IMR-90 (cell line): ENCODE data around the gene RBL2. TPM values are rescaled to one million over a fixed set of nuclear protein-coding genes. Genes with fewer than 3 reads are reported as not detected.

Source experiments
- ATAC-seq: fragments of 200-7000 bp; cut with Tn5 transposase; 2 replicates; pipeline ENCODE4 v1.9.1; 2020; ENCODE audit warnings: low read depth, mild to moderate bottlenecking, moderate library complexity
- BruUV-seq: library from RNA; stranded (reverse); fragments of 400-500 nt; replicated peaks from 2 replicates; lab custom pipeline; 2021; lab: Mats Ljungman, UMichigan
- CTCF ChIA-PET: fragments of 300-600 bp; formaldehyde crosslinking; extraction: SDS; loops from one replicate; lab custom pipeline; 2021; ENCODE audit warnings: antibody characterized with exemption; lab: Yijun Ruan, JAX
- POLR2A ChIA-PET: fragments of 300-600 bp; sonication (Branson Sonifier 250); formaldehyde crosslinking; loops from one replicate; lab custom pipeline; 2022; ENCODE audit warnings: antibody characterized with exemption; ENCODE audit not compliant: unreplicated experiment; lab: Charles Lee
- DNase-seq: peaks from one replicate; pipeline ENCODE4 v3.0.0; 2013
- H2AFZ ChIP-seq: replicated peaks from 2 replicates; pipeline ENCODE3; 2013; ENCODE audit warnings: low read length, mild to moderate bottlenecking; ENCODE audit not compliant: poor library complexity
- H2AK5ac ChIP-seq: 2 replicates; pipeline ENCODE4 v1.6.1; 2013; ENCODE audit warnings: low read depth, low read length, inconsistent platforms
- H2AK9ac ChIP-seq: replicated peaks from 2 replicates; pipeline ENCODE3; 2013; ENCODE audit warnings: mild to moderate bottlenecking, low read depth, low read length, moderate library complexity; ENCODE audit not compliant: poor library complexity
- H2BK120ac ChIP-seq: 2 replicates; pipeline ENCODE4 v1.6.1; 2013; ENCODE audit warnings: low read depth, low read length, inconsistent platforms
- H2BK15ac ChIP-seq: 3 replicates; pipeline ENCODE4 v1.6.1; 2013; ENCODE audit warnings: low read depth, low read length, inconsistent platforms
- H2BK20ac ChIP-seq: 2 replicates; pipeline ENCODE4 v1.6.1; 2013; ENCODE audit warnings: low read depth, mild to moderate bottlenecking, inconsistent platforms, low read length, moderate library complexity
- H2BK5ac ChIP-seq: 2 replicates; pipeline ENCODE4 v1.6.1; 2013; ENCODE audit warnings: mild to moderate bottlenecking, low read depth, low read length, inconsistent platforms; ENCODE audit not compliant: poor library complexity, severe bottlenecking
- H3K14ac ChIP-seq: replicated peaks from 2 replicates; pipeline ENCODE4 v1.6.1; 2013; ENCODE audit warnings: low read depth, low read length, inconsistent platforms
- H3K18ac ChIP-seq: 2 replicates; pipeline ENCODE4 v1.6.1; 2013; ENCODE audit warnings: low read depth, low read length, control low read depth
- H3K23ac ChIP-seq: 2 replicates; pipeline ENCODE4 v1.6.1; 2013; ENCODE audit warnings: low read depth, low read length, inconsistent platforms
- H3K27ac ChIP-seq: 2 replicates; pipeline ENCODE4 v1.5.1; 2013; ENCODE audit warnings: mild to moderate bottlenecking, control low read depth, low read length; ENCODE audit not compliant: insufficient read depth
- H3K27me3 ChIP-seq: 2 replicates; pipeline ENCODE4 v1.6.1; 2013; ENCODE audit warnings: low read length; ENCODE audit not compliant: control insufficient read depth, insufficient read depth
- H3K36me3 ChIP-seq: 2 replicates; pipeline ENCODE4 v1.6.1; 2013; ENCODE audit warnings: low read length, mixed read lengths; ENCODE audit not compliant: control insufficient read depth, insufficient read depth
- H3K4ac ChIP-seq: 2 replicates; pipeline ENCODE4 v1.6.1; 2013; ENCODE audit warnings: low read depth, low read length, inconsistent platforms
- H3K4me1 ChIP-seq: 2 replicates; pipeline ENCODE4 v1.6.1; 2013; ENCODE audit warnings: low read length, mixed read lengths; ENCODE audit not compliant: control insufficient read depth, insufficient read depth
- H3K4me2 ChIP-seq: 2 replicates; pipeline ENCODE4 v1.6.1; 2013; ENCODE audit warnings: low read depth, mild to moderate bottlenecking, control low read depth, low read length, moderate library complexity
- H3K4me3 ChIP-seq: 2 replicates; pipeline ENCODE4 v1.5.1; 2013; ENCODE audit warnings: low read depth, mild to moderate bottlenecking, control low read depth, low read length, moderate library complexity; ENCODE audit not compliant: insufficient read depth
- H3K56ac ChIP-seq: 2 replicates; pipeline ENCODE4 v1.6.1; 2013; ENCODE audit warnings: low read length, inconsistent platforms; ENCODE audit not compliant: insufficient read depth; ENCODE audit errors: extremely low read depth
- H3K79me1 ChIP-seq, 2 experiments: 2 replicates each; pipeline ENCODE4 v1.6.1; 2013; ENCODE audit warnings: low read length in 2 of 2, inconsistent platforms in 1 of 2, low read depth in 1 of 2
- H3K9ac ChIP-seq: 2 replicates; pipeline ENCODE4 v1.6.1; 2013; ENCODE audit warnings: low read depth, low read length, control low read depth
- H3K9me1 ChIP-seq: 2 replicates; pipeline ENCODE4 v1.6.1; 2013; ENCODE audit warnings: low read length, inconsistent platforms; ENCODE audit not compliant: insufficient read depth
- H3K9me3 ChIP-seq: 2 replicates; pipeline ENCODE4 v1.6.1; 2013; ENCODE audit warnings: low read length; ENCODE audit not compliant: control insufficient read depth, insufficient read depth
- H4K20me1 ChIP-seq: 2 replicates; pipeline ENCODE4 v1.6.1; 2013; ENCODE audit warnings: low read length, inconsistent platforms; ENCODE audit not compliant: insufficient read depth
- H4K5ac ChIP-seq: 2 replicates; pipeline ENCODE4 v1.6.1; 2013; ENCODE audit warnings: mild to moderate bottlenecking, low read depth, low read length, control low read depth
- H4K8ac ChIP-seq, 2 experiments: 2 replicates each; pipeline ENCODE4 v1.6.1; 2013; ENCODE audit warnings: low read depth in 2 of 2, low read length in 2 of 2, control low read depth in 1 of 2, inconsistent platforms in 1 of 2
- H4K91ac ChIP-seq: 2 replicates; pipeline ENCODE4 v1.6.1; 2013; ENCODE audit warnings: low read depth, low read length, inconsistent platforms; ENCODE audit not compliant: insufficient read depth
- BHLHE40 ChIP-seq: fragments of 150-350 bp; IDR thresholded peaks from 2 replicates; pipeline ENCODE4 v1.6.1; 2016; ENCODE audit warnings: mild to moderate bottlenecking, low read depth, low read length
- CEBPB ChIP-seq: IDR thresholded peaks from 2 replicates; pipeline ENCODE4 v1.6.1; 2012; ENCODE audit warnings: low read depth, low read length, improper control_type of control experiment
- CHD1 ChIP-seq: IDR thresholded peaks from 2 replicates; pipeline ENCODE4 v1.6.1; 2012; ENCODE audit warnings: low read depth, low read length, improper control_type of control experiment
- FOS ChIP-seq: fragments of 150-350 bp; IDR thresholded peaks from 2 replicates; pipeline ENCODE4 v1.6.1; 2016; ENCODE audit warnings: low read depth, low read length
- MAFK ChIP-seq: IDR thresholded peaks from 2 replicates; pipeline ENCODE4 v1.6.1; 2012; ENCODE audit warnings: low read depth, low read length, improper control_type of control experiment
- MAZ ChIP-seq: IDR thresholded peaks from 2 replicates; pipeline ENCODE4 v1.6.1; 2012; ENCODE audit warnings: low read depth, mild to moderate bottlenecking, low read length, improper control_type of control experiment, moderate library complexity, borderline replicate concordance
- MXI1 ChIP-seq: IDR thresholded peaks from 2 replicates; pipeline ENCODE4 v1.6.1; 2012; ENCODE audit warnings: low read depth, mild to moderate bottlenecking, low read length, moderate library complexity, borderline replicate concordance
- NFE2L2 ChIP-seq: fragments of 150-350 bp; IDR thresholded peaks from 2 replicates; pipeline ENCODE4 v1.6.1; 2016; ENCODE audit warnings: low read depth, mild to moderate bottlenecking, low read length
- POLR2A ChIP-seq: IDR thresholded peaks from 2 replicates; pipeline ENCODE4 v1.6.1; 2012; ENCODE audit warnings: mild to moderate bottlenecking, low read depth, low read length
- RAD21 ChIP-seq: IDR thresholded peaks from 2 replicates; pipeline ENCODE4 v1.6.1; 2012; ENCODE audit warnings: low read length, improper control_type of control experiment
- RCOR1 ChIP-seq: IDR thresholded peaks from 2 replicates; pipeline ENCODE4 v1.6.1; 2012; ENCODE audit warnings: mild to moderate bottlenecking, low read length, improper control_type of control experiment; ENCODE audit not compliant: insufficient replicate concordance
- RFX5 ChIP-seq: IDR thresholded peaks from 2 replicates; pipeline ENCODE4 v1.8.0; 2012; ENCODE audit warnings: low read depth, mild to moderate bottlenecking, low read length, moderate library complexity
- SMC3 ChIP-seq: fragments of 150-350 bp; IDR thresholded peaks from 2 replicates; pipeline ENCODE4 v1.6.1; 2016; ENCODE audit warnings: low read depth, mild to moderate bottlenecking, antibody characterized with exemption, low read length, moderate library complexity
- WGBS, 2 experiments: methylation state at CpG; one replicate each; pipeline versions ENCODE4 v1.1.5 to v1.1.7; 2013; ENCODE audit warnings: missing lambda C conversion rate in 2 of 2; ENCODE audit not compliant: insufficient read length in 1 of 2; ENCODE audit errors: extremely low coverage in 2 of 2; 5-methylcytosine and 5-hydroxymethylcytosine counted together
- dilution Hi-C: fragments of 300-500 bp; cut with HindIII; formaldehyde crosslinking; loops from one replicate; pipeline ENCODE4 v1.14.3; 2018; ENCODE audit warnings: low sequenced_read_pairs; ENCODE audit not compliant: unreplicated experiment
- in situ Hi-C: fragments of 300-500 bp; cut with MboI; formaldehyde crosslinking; loops from 3 replicates; pipeline ENCODE4 v1.14.3; 2019; ENCODE audit warnings: low sequenced_read_pairs, inconsistent platforms, mixed read lengths
- intact Hi-C: fragments of 100-400 bp; cut with micrococcal nuclease; formaldehyde crosslinking; loops from 2 replicates; pipeline ENCODE4 v1.10.0; 2022
- polyA plus RNA-seq, 3 experiments: library from polyadenylated mRNA; depleted of rRNA; stranded (reverse); fragments of >200 nt; gene quantifications; 2 replicates each; pipeline ENCODE4 v1.2.3, GENCODE V29; 2012; ENCODE audit warnings: low replicate concordance in 1 of 3
- total RNA-seq: library from RNA; depleted of rRNA; stranded (reverse); fragments of >200 nt; gene quantifications from 2 replicates; pipeline ENCODE4 v1.2.3, GENCODE V29; 2012
- TF ChIP-seq, protein P1 (sequence below): fragments of 150-350 bp; IDR thresholded peaks from 2 replicates; pipeline ENCODE4 v1.6.1; 2017; ENCODE audit warnings: mild to moderate bottlenecking, antibody characterized with exemption, low read length, low read depth
- TF ChIP-seq, protein P2 (sequence below): conservative IDR thresholded peaks from 2 replicates; pipeline ENCODE4 v1.5.1; 2012; ENCODE audit warnings: mild to moderate bottlenecking, low read depth, low read length, improper control_type of control experiment
- TF ChIP-seq, protein P3 (sequence below): fragments of 150-350 bp; IDR thresholded peaks from 2 replicates; pipeline ENCODE4 v1.6.1; 2016; ENCODE audit warnings: low read depth, mild to moderate bottlenecking, low read length, moderate library complexity, borderline replicate concordance

Gene RBL2
- total and polyA plus RNA-seq, 2 of the 4 experiments (the other 2 are of a cell fraction), result 19.7 to 23.4 TPM

DNA sequence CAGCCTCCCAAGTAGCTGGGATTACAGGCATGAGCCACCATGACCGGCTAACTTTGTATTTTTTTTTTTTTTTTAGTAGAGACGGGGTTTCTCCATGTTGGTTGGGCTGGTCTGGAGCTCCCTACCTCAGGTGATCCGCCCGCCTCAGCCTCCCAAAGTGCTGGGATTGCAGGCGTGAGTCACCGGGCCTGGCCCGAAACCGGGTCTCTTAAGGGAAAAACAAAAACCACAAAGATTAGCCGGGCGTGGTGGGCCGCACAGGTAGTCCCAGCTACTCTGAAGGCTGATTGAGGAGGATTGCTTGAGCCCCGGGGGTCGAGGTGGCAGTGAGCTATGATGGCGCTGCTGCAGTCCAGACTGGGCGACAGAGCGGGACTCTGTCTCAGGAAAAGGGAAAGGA is 19.9 kb upstream of the RBL2 start:
- Histone ChIP-seq H2AK9ac (no peak overlapping the region), H3K4me3 (no peak overlapping the region), H3K27ac (no peak overlapping the region), H2BK15ac (no peak overlapping the region), H2AFZ (no peak overlapping the region), H4K91ac (no peak overlapping the region), H3K56ac (no peak overlapping the region), H2BK5ac (no peak overlapping the region), H3K9ac (no peak overlapping the region), H3K36me3 (no peaks in the 10 kb centered on the region), H4K8ac (no peak overlapping the region), H3K23ac (no peak overlapping the region), H3K27me3 (0 out of 2 replicates have a peak, but pooled peaks cover 2% of the 10 kb centered on the region), H3K4ac (no peak overlapping the region), H2AK5ac (no peak overlapping the region), H2BK20ac (no peak overlapping the region), H3K9me1 (no peaks in the 10 kb centered on the region), H3K4me2 (no peak overlapping the region), H3K18ac (no peak overlapping the region), H4K5ac (no peak overlapping the region), H4K20me1 (no peaks in the 10 kb centered on the region), H2BK120ac (no peak overlapping the region), H3K9me3 (no peaks in the 10 kb centered on the region), H3K79me1 (no peaks in the 10 kb centered on the region), H3K4me1 (no peaks in the 10 kb centered on the region), H3K14ac (no peak overlapping the region)
- BruUV-seq, result no TSS peak
- no peak for TF ChIP-seq RAD21
- no peak for TF ChIP-seq MAFK
- no peak for TF ChIP-seq CHD1
- TF ChIP-seq, protein P1, sequence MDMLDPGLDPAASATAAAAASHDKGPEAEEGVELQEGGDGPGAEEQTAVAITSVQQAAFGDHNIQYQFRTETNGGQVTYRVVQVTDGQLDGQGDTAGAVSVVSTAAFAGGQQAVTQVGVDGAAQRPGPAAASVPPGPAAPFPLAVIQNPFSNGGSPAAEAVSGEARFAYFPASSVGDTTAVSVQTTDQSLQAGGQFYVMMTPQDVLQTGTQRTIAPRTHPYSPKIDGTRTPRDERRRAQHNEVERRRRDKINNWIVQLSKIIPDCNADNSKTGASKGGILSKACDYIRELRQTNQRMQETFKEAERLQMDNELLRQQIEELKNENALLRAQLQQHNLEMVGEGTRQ, result no peak
- no peak for TF ChIP-seq POLR2A
- no peak for TF ChIP-seq FOS
- no peak for TF ChIP-seq MAZ
- TF ChIP-seq CEBPB, result no peak
- TF ChIP-seq, protein P2, sequence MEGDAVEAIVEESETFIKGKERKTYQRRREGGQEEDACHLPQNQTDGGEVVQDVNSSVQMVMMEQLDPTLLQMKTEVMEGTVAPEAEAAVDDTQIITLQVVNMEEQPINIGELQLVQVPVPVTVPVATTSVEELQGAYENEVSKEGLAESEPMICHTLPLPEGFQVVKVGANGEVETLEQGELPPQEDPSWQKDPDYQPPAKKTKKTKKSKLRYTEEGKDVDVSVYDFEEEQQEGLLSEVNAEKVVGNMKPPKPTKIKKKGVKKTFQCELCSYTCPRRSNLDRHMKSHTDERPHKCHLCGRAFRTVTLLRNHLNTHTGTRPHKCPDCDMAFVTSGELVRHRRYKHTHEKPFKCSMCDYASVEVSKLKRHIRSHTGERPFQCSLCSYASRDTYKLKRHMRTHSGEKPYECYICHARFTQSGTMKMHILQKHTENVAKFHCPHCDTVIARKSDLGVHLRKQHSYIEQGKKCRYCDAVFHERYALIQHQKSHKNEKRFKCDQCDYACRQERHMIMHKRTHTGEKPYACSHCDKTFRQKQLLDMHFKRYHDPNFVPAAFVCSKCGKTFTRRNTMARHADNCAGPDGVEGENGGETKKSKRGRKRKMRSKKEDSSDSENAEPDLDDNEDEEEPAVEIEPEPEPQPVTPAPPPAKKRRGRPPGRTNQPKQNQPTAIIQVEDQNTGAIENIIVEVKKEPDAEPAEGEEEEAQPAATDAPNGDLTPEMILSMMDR, result no peak
- no peak for TF ChIP-seq RCOR1
- no peak for TF ChIP-seq MXI1
- no peak for TF ChIP-seq SMC3
- TF ChIP-seq NFE2L2, result no peak
- TF ChIP-seq RFX5, result no peak
- TF ChIP-seq BHLHE40, result no peak
- TF ChIP-seq, protein P3, sequence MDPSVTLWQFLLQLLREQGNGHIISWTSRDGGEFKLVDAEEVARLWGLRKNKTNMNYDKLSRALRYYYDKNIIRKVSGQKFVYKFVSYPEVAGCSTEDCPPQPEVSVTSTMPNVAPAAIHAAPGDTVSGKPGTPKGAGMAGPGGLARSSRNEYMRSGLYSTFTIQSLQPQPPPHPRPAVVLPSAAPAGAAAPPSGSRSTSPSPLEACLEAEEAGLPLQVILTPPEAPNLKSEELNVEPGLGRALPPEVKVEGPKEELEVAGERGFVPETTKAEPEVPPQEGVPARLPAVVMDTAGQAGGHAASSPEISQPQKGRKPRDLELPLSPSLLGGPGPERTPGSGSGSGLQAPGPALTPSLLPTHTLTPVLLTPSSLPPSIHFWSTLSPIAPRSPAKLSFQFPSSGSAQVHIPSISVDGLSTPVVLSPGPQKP, result no peak
- WGBS, 2 experiments, result 91% methylated on average over 12 of the region's 16 CpGs; no CpG with 5 or more reads in 1 of the 2 experiments
- ATAC-seq (no peak), DNase-seq (no peak)
- CTCF ChIA-PET, result no interaction called here
- intact Hi-C loops, result no loop called here
- dilution Hi-C loops, result no loop called here
- POLR2A ChIA-PET, result no interaction called here
- in situ Hi-C loops, result no loop called here
